Keratinocyte (primary cell): Measurements from ENCODE around the gene CRHR2. TPM values are rescaled to one million over a fixed set of nuclear protein-coding genes. Genes with fewer than 3 reads are reported as not detected.

ENCODE experiments used
- DNase-seq: peaks from one replicate; pipeline ENCODE4 v3.0.0-alpha.2; 2011; ENCODE audit warnings: low read depth, missing footprints, low spot score
- FAIRE-seq: peaks from 2 replicates; lab custom pipeline; 2011; peaks lifted over from hg19 to GRCh38; lab: Jason Lieb, UNC
- H2AFZ ChIP-seq: 2 replicates; pipeline ENCODE4 v1.6.0; 2012; ENCODE audit warnings: low read length, control low read depth, inconsistent platforms; ENCODE audit not compliant: control insufficient read depth
- H3K27ac ChIP-seq: 2 replicates; pipeline ENCODE4 v1.5.1; 2011; ENCODE audit warnings: low read length; ENCODE audit not compliant: control insufficient read depth, insufficient read depth
- H3K27me3 ChIP-seq: 3 replicates; pipeline ENCODE4 v1.6.0; 2011; ENCODE audit warnings: low read length; ENCODE audit not compliant: control insufficient read depth, insufficient read depth; ENCODE audit errors: extremely low read depth
- H3K36me3 ChIP-seq, 2 experiments: 2 replicates in 1 of 2; 3 replicates in 1 of 2; pipeline ENCODE4 v1.5.1; 2011; ENCODE audit warnings: low read length in 2 of 2, mild to moderate bottlenecking in 1 of 2; ENCODE audit not compliant: control insufficient read depth in 2 of 2, insufficient read depth in 2 of 2; ENCODE audit errors: extremely low read depth in 1 of 2
- H3K4me1 ChIP-seq: 3 replicates; pipeline ENCODE4 v1.5.1; 2011; ENCODE audit warnings: low read length; ENCODE audit not compliant: control insufficient read depth, insufficient read depth; ENCODE audit errors: extremely low read depth
- H3K4me2 ChIP-seq: 3 replicates; pipeline ENCODE4 v1.6.0; 2011; ENCODE audit warnings: low read depth, low read length; ENCODE audit not compliant: control insufficient read depth, insufficient read depth; ENCODE audit errors: extremely low read depth
- H3K4me3 ChIP-seq, 3 experiments: fragments of 200-600 bp in 1 of 3; sonication (generic) in 1 of 3; 2 replicates in 2 of 3; 3 replicates in 1 of 3; pipeline ENCODE4 v1.5.1; 2011 to 2016; ENCODE audit warnings: low read length in 3 of 3, mild to moderate bottlenecking in 3 of 3, control low read depth in 2 of 3, inconsistent platforms in 1 of 3, low read depth in 1 of 3, mixed read lengths in 1 of 3, mixed run types in 1 of 3, moderate library complexity in 1 of 3; ENCODE audit not compliant: control insufficient read depth in 2 of 3, insufficient read depth in 2 of 3; ENCODE audit errors: extremely low read depth in 1 of 3
- H3K79me2 ChIP-seq: 2 replicates; pipeline ENCODE4 v1.6.0; 2012; ENCODE audit warnings: low read length; ENCODE audit not compliant: control insufficient read depth, insufficient read depth
- H3K9ac ChIP-seq: 3 replicates; pipeline ENCODE4 v1.6.0; 2011; ENCODE audit warnings: low read length; ENCODE audit not compliant: control insufficient read depth, insufficient read depth; ENCODE audit errors: extremely low read depth
- H3K9me1 ChIP-seq: 3 replicates; pipeline ENCODE4 v1.6.0; 2011; ENCODE audit warnings: low read length; ENCODE audit not compliant: control insufficient read depth, insufficient read depth; ENCODE audit errors: extremely low read depth
- H3K9me3 ChIP-seq: 2 replicates; pipeline ENCODE4 v1.5.1; 2012; ENCODE audit warnings: low read depth, low read length; ENCODE audit not compliant: control insufficient read depth
- H4K20me1 ChIP-seq: 3 replicates; pipeline ENCODE4 v1.6.0; 2011; ENCODE audit warnings: low read length; ENCODE audit not compliant: control insufficient read depth, insufficient read depth; ENCODE audit errors: extremely low read depth
- EZH2 ChIP-seq: IDR thresholded peaks from one replicate; pipeline ENCODE4 v1.6.1; 2012; ENCODE audit warnings: inconsistent platforms, mild to moderate bottlenecking, low read length, moderate library complexity
- dilution Hi-C: fragments of 300-500 bp; cut with MboI; formaldehyde crosslinking; loops from one replicate; pipeline ENCODE4 v1.7.0; 2020; ENCODE audit warnings: low sequenced_read_pairs; ENCODE audit not compliant: extremely low pct_ligation_motif_present
- polyA plus RNA-seq, 5 experiments: library from polyadenylated mRNA; depleted of rRNA in 3 of 5; stranded (reverse) in 3 of 5; stranded (forward) in 1 of 5; unstranded in 1 of 5; fragments of >200 nt; gene quantifications; 1 replicate in 1 of 5; 2 replicates in 3 of 5; 3 replicates in 1 of 5; pipeline versions ENCODE4 v1.2.1 to v1.2.3, GENCODE V29; 2011 to 2012; ENCODE audit warnings: missing spikeins in 2 of 5, low read depth in 1 of 5, low replicate concordance in 1 of 5
- TF ChIP-seq, protein P1 (sequence below), 3 experiments: IDR thresholded peaks in 1 of 3; conservative IDR thresholded peaks in 1 of 3; optimal IDR thresholded peaks in 1 of 3; 2 replicates in 2 of 3; 3 replicates in 1 of 3; pipeline versions ENCODE3 to v1.5.1; 2011; ENCODE audit warnings: low read length in 3 of 3, mild to moderate bottlenecking in 3 of 3, moderate library complexity in 2 of 3, control low read depth in 1 of 3, inconsistent platforms in 1 of 3; ENCODE audit not compliant: insufficient read depth in 2 of 3; ENCODE audit errors: extremely low read depth in 1 of 3

CRHR2 gene
- polyA plus RNA-seq, 1 donor (not counting 4 experiments of a cell fraction or from before 2014, with no cell fraction given): not detected

DNA sequence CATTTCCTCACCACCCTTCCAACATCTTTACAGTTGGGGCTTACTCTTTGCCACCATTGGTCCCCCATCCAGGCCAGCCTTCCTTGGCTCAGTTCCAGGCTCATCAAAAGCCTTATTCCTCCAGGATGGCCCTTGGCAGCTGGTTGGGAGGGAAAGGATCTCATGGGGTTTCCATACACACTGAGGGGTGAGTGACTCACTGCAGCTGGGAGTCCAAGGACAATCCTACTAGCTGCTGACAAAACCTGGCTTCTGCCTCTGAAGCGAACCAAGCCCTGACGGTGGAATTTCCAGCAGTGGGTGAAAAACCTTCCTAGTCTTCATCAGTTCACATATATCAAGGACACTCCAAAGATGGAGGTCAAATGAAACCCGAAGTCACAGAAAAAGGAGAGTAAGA is 22.9 kb downstream of the CRHR2 start:
- Histone ChIP-seq H3K27ac (no peak overlapping the region), H3K36me3 (no peaks in the 10 kb centered on the region), H2AFZ (no peak overlapping the region), H3K9me1 (no peaks in the 10 kb centered on the region), H3K79me2 (no peaks in the 10 kb centered on the region), H3K27me3 (peaks cover 8% of the 10 kb centered on the region), H3K4me3 (no peak overlapping the region), H3K4me2 (no peak overlapping the region), H3K9me3 (no peaks in the 10 kb centered on the region), H4K20me1 (no peaks in the 10 kb centered on the region), H3K4me1 (no peaks in the 10 kb centered on the region), H3K9ac (no peak overlapping the region)
- TF ChIP-seq, protein P1, sequence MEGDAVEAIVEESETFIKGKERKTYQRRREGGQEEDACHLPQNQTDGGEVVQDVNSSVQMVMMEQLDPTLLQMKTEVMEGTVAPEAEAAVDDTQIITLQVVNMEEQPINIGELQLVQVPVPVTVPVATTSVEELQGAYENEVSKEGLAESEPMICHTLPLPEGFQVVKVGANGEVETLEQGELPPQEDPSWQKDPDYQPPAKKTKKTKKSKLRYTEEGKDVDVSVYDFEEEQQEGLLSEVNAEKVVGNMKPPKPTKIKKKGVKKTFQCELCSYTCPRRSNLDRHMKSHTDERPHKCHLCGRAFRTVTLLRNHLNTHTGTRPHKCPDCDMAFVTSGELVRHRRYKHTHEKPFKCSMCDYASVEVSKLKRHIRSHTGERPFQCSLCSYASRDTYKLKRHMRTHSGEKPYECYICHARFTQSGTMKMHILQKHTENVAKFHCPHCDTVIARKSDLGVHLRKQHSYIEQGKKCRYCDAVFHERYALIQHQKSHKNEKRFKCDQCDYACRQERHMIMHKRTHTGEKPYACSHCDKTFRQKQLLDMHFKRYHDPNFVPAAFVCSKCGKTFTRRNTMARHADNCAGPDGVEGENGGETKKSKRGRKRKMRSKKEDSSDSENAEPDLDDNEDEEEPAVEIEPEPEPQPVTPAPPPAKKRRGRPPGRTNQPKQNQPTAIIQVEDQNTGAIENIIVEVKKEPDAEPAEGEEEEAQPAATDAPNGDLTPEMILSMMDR (optimal IDR thresholded peaks at IDR 0.05 in 1 of 3, IDR thresholded peaks at IDR 0.05 in 1 of 3, conservative IDR thresholded peaks at IDR 0.05 in 1 of 3; ENCODE audit: extremely low read depth in 1 of 3, insufficient read depth in 2 of 3, low read length in 3 of 3): no peak
- no peak for TF ChIP-seq EZH2
- FAIRE-seq (no peak), DNase-seq (no peak)
- dilution Hi-C loops: no loop called here

DNA sequence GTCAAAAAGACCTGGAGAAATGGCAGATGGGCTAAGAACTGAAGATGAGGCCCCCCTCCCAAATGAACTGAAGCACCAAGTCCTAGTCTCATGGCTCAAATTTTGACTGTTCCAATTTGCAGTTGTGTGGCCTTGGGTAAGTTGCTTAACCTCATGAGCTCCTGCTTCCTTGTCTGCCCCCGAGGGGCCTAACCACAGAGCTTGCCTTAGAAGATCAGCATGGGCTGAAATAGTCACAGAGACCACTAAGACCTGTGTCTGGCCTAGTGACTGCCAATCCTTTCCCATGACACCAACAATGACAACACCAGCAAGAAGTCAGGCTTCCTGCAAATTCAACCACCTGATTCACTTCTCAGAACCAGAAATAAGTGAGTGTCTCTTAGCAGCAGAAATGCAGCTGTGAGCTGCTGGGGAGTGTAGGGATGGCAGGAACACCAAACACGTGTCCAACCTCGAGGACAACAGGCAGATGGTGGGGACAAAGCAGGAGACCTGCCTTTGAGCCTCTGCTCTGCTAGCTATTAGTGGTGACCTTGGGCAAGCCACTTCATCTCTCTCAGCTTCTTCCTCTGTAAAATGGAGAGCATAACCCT is 23.7 kb downstream of the CRHR2 start:
- no peak for TF ChIP-seq EZH2
- TF ChIP-seq, protein P1 (optimal IDR thresholded peaks at IDR 0.05 in 1 of 3, IDR thresholded peaks at IDR 0.05 in 1 of 3, conservative IDR thresholded peaks at IDR 0.05 in 1 of 3; ENCODE audit: extremely low read depth in 1 of 3, insufficient read depth in 2 of 3, low read length in 3 of 3): no peak
- H3K36me3 ChIP-seq: no peaks in the 10 kb centered on the region
- no peak for FAIRE-seq
- no peaks in the 10 kb centered on the region for H3K9me3 ChIP-seq
- dilution Hi-C loops: no loop called here
- no peaks in the 10 kb centered on the region for H3K9me1 ChIP-seq
- H3K27ac ChIP-seq: no peak overlapping the region
- no peaks in the 10 kb centered on the region for H4K20me1 ChIP-seq
- H3K79me2 ChIP-seq: no peaks in the 10 kb centered on the region
- no peaks in the 10 kb centered on the region for H3K4me1 ChIP-seq
- H2AFZ ChIP-seq: no peak overlapping the region
- no peak for DNase-seq
- H3K4me2 ChIP-seq: no peak overlapping the region
- H3K9ac ChIP-seq: no peak overlapping the region
- peaks cover 8% of the 10 kb centered on the region for H3K27me3 ChIP-seq
- no peak overlapping the region for H3K4me3 ChIP-seq
